WTC11 (cell line): ENCODE data around the gene EGR4. TPM values are rescaled to one million over a fixed set of nuclear protein-coding genes. Genes with fewer than 3 reads are reported as not detected.

ENCODE experiments used
- ATAC-seq: fragments of 200-7000 bp; cut with Tn5 transposase; 2 replicates; pipeline ENCODE4 v1.10.0; 2021; ENCODE audit warnings: mild to moderate bottlenecking, moderate library complexity
- CTCF ChIA-PET: fragments of 300-600 bp; sonication (Branson Sonifier 250); formaldehyde crosslinking; loops from one replicate; lab custom pipeline; 2021; ENCODE audit warnings: antibody characterized with exemption; lab: Charles Lee
- POLR2A ChIA-PET: fragments of 350-600 bp; sonication (Branson Sonifier 250); formaldehyde crosslinking; loops from one replicate; lab custom pipeline; 2021; ENCODE audit warnings: antibody characterized with exemption; lab: Charles Lee
- DNase-seq: peaks from one replicate; pipeline ENCODE4 v3.0.0; 2021; ENCODE audit warnings: low spot score
- H3K27ac Mint-ChIP-seq: 2 replicates; pipeline ENCODE4 v1.8.0; 2021; ENCODE audit warnings: mixed read lengths
- H3K27me3 Mint-ChIP-seq: 2 replicates; pipeline ENCODE4 v1.8.0; 2021; ENCODE audit warnings: low read depth, mild to moderate bottlenecking, moderate library complexity, mixed read lengths
- H3K36me3 Mint-ChIP-seq: 2 replicates; pipeline ENCODE4 v1.8.0; 2021; ENCODE audit warnings: mixed read lengths
- H3K4me1 Mint-ChIP-seq: 2 replicates; pipeline ENCODE4 v1.8.0; 2022; ENCODE audit warnings: mixed read lengths
- H3K4me3 Mint-ChIP-seq: 2 replicates; pipeline ENCODE4 v1.8.0; 2021; ENCODE audit warnings: mild to moderate bottlenecking, moderate library complexity, mixed read lengths
- H3K9me3 Mint-ChIP-seq: 2 replicates; pipeline ENCODE4 v1.8.0; 2021; ENCODE audit warnings: mixed read lengths
- ATF6 ChIP-seq: sonication (generic); formaldehyde crosslinking; IDR thresholded peaks from 2 replicates; pipeline ENCODE4 v1.8.1; 2023; ENCODE audit warnings: mild to moderate bottlenecking, missing genetic modification reagents
- E2F5 ChIP-seq: sonication (generic); formaldehyde crosslinking; IDR thresholded peaks from 2 replicates; pipeline ENCODE4 v1.8.1; 2022; ENCODE audit warnings: mild to moderate bottlenecking, moderate library complexity, missing genetic modification reagents
- ELF4 ChIP-seq: sonication (generic); formaldehyde crosslinking; IDR thresholded peaks from 2 replicates; pipeline ENCODE4 v1.8.1; 2022; ENCODE audit warnings: low read depth, mild to moderate bottlenecking, moderate library complexity, missing genetic modification reagents
- KAT7 ChIP-seq: sonication (generic); formaldehyde crosslinking; IDR thresholded peaks from 2 replicates; pipeline ENCODE4 v1.8.1; 2023; ENCODE audit warnings: missing genetic modification reagents, mild to moderate bottlenecking, borderline replicate concordance
- NR2C2 ChIP-seq: sonication (generic); formaldehyde crosslinking; IDR thresholded peaks from 2 replicates; pipeline ENCODE4 v1.8.0; 2022; ENCODE audit warnings: mild to moderate bottlenecking, missing genetic modification reagents
- SMAD4 ChIP-seq: sonication (generic); formaldehyde crosslinking; IDR thresholded peaks from 2 replicates; pipeline ENCODE4 v1.8.0; 2022; ENCODE audit warnings: mild to moderate bottlenecking, missing genetic modification reagents
- SP1 ChIP-seq: sonication (generic); formaldehyde crosslinking; conservative IDR thresholded peaks from 2 replicates; pipeline ENCODE4 v1.8.1; 2022; ENCODE audit warnings: missing genetic modification reagents
- USF2 ChIP-seq: sonication (generic); formaldehyde crosslinking; IDR thresholded peaks from 2 replicates; pipeline ENCODE4 v1.8.1; 2023; ENCODE audit warnings: mild to moderate bottlenecking, missing genetic modification reagents, moderate library complexity
- ZBTB43 ChIP-seq: sonication (generic); formaldehyde crosslinking; IDR thresholded peaks from 2 replicates; pipeline ENCODE4 v1.8.1; 2023; ENCODE audit warnings: mild to moderate bottlenecking, missing genetic modification reagents
- ZNF138 ChIP-seq: sonication (generic); formaldehyde crosslinking; conservative IDR thresholded peaks from 2 replicates; pipeline ENCODE4 v1.8.1; 2022; ENCODE audit warnings: mild to moderate bottlenecking, moderate library complexity, missing genetic modification reagents
- ZNF263 ChIP-seq: sonication (generic); formaldehyde crosslinking; IDR thresholded peaks from 2 replicates; pipeline ENCODE4 v1.8.1; 2022; ENCODE audit warnings: low read depth, mild to moderate bottlenecking, moderate library complexity, missing genetic modification reagents
- ZNF317 ChIP-seq: sonication (generic); formaldehyde crosslinking; IDR thresholded peaks from 2 replicates; pipeline ENCODE4 v1.8.1; 2023; ENCODE audit warnings: low read depth, mild to moderate bottlenecking, moderate library complexity, missing genetic modification reagents, borderline replicate concordance
- ZNF416 ChIP-seq: fragments of 250-450 bp; sonication (Bioruptor Pico); IDR thresholded peaks from 2 replicates; pipeline ENCODE4 v1.9.0; 2021; ENCODE audit warnings: mild to moderate bottlenecking, inconsistent platforms
- total RNA-seq: library from RNA; stranded (reverse); gene quantifications from 3 replicates; pipeline ENCODE4 v1.2.3, GENCODE V29; 2021
- TF ChIP-seq, protein P1 (sequence below): sonication (generic); formaldehyde crosslinking; IDR thresholded peaks from 2 replicates; pipeline ENCODE4 v1.8.0; 2023; ENCODE audit warnings: mild to moderate bottlenecking, missing genetic modification reagents
- TF ChIP-seq, protein P2 (sequence below): sonication (generic); formaldehyde crosslinking; IDR thresholded peaks from 2 replicates; pipeline ENCODE4 v1.8.0; 2022; ENCODE audit warnings: mild to moderate bottlenecking, missing genetic modification reagents

Gene EGR4
- total RNA-seq, 1 experiment from 2014 or later, result 0.13 TPM

GRCh38 chr2:73292906-73293533, 328 bp downstream of the EGR4 start:
- Mint-ChIP-seq H3K4me1 (peaks cover 2% of the 10 kb centered on the region; the same call in 1 of the 2 replicates), H3K4me3 (peak overlapping the region; percentile 68), H3K9me3 (no peaks in the 10 kb centered on the region), H3K27ac (no peak overlapping the region), H3K27me3 (peaks cover 99% of the 10 kb centered on the region), H3K36me3 (no peaks in the 10 kb centered on the region)
- ATAC-seq (peak; percentile 6; the same call in 1 of the 2 replicates), DNase-seq (peak; percentile 29)
- ChIA-PET POLR2A (interaction anchor here (1.4 kb wide), 1 partner anchor 60 kb away, joined by 4 read pairs; the partner anchor contains the start of genes CCT7 and PRADC1), CTCF (interaction anchor here (0.7 to 3.9 kb wide), 14 partner anchors 8 to 405 kb away, joined by 3 to 37 read pairs (median 5); partner anchors contain the start of genes FBXO41, PRADC1 and SPR)
- 0 out of 2 replicates have a peak, but pooled peaks have one; percentile 76 for TF ChIP-seq KAT7 (CRISPR knock-in tag)
- no peak for TF ChIP-seq USF2 (CRISPR knock-in tag)

DNA sequence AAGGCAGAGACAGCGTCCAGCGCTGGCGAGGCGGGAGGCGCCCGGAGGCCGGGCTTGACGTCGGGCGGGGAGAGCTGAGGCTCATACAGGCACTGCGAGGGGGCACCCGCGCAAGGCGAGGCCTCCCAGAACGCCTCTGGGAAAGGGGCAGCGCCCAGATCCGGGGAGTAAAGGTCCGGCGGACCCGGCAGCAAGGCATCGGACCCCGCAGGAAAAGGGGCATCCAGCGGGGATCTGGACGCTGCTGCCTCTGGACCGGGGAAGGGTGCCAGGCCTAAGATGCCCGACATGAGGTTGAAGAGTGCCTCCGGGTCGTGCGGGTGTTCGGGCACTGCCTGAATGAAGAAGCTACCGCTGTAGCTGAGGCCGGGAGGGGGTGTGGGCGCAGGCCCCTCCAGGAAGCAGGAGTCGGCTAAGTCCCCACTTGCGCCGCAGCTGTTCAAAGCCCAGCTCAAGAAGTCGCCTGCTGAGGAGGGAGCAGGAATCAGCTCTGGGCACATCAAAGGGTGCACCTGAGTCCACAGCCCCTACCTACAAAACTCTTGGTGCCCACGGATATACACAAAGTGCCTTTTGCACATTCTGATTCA, 937 bp downstream of the EGR4 start:
- peaks cover 2% of the 10 kb centered on the region; the same call in 1 of the 2 replicates for H3K4me1 Mint-ChIP-seq
- H3K4me3 Mint-ChIP-seq, result peak overlapping the region; percentile 68
- TF ChIP-seq E2F5, result no peak
- DNase-seq (no peak), ATAC-seq (no peak; the same call in 1 of the 2 replicates)
- no peaks in the 10 kb centered on the region for H3K9me3 Mint-ChIP-seq
- ChIA-PET POLR2A (interaction anchor here (1.4 kb wide), 1 partner anchor 59 kb away, joined by 4 read pairs; the partner anchor contains the start of genes CCT7 and PRADC1), CTCF (interaction anchor here (1.0 to 4.4 kb wide), 10 partner anchors 10 to 93 kb away, joined by 3 to 37 read pairs (median 10); partner anchors contain the start of genes ALMS1, CCT7 and PRADC1)
- H3K27me3 Mint-ChIP-seq, result peaks cover 99% of the 10 kb centered on the region
- H3K27ac Mint-ChIP-seq, result no peak overlapping the region
- H3K36me3 Mint-ChIP-seq, result no peaks in the 10 kb centered on the region

DNA sequence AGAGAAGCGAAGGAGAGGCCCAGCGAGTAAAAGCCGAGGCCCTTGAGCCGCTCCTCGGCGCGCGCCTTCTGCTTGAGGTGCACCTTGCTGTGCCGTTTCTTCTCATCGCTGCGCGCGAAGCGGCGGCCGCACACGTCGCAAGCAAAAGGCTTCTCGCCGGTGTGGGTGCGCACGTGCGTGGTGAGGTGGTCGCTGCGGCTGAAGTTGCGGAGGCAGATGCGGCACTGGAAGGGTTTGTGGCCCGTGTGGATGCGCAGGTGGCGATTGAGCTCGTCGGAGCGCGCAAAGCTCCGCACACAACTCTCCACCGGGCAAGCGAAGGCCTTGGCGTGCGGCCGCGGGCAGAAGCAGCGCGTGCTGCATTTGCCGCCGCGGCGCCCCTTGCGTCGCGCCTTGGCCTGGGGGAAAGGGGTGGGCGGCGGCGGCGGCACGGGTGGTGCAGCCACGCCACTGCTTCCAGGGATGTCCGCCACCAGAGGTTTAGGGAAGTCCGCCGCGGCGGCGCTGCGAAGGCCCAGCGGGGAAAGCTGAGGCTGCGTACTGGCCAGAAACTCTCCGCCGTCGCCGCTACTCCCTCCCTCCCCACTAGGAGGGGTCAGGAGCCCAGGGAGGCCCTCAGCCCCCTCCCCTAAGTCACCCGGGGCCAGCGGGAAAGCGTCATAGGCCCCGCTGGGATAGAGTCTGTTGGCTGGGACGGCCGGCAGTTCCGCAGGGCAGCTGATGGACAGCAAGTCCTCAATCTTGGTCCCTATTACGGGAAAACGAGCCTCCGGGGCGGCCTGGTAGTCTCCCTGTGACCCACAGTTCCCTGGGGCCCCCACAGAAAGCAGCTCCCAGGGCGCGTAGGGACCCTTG, 1.7 kb downstream of the EGR4 start:
- H3K4me1 Mint-ChIP-seq, result peaks cover 2% of the 10 kb centered on the region; the same call in 1 of the 2 replicates
- no peaks in the 10 kb centered on the region for H3K9me3 Mint-ChIP-seq
- no peak overlapping the region for H3K27ac Mint-ChIP-seq
- DNase-seq (peak; percentile 70), ATAC-seq (peak; percentile 55)
- CTCF ChIA-PET, result interaction anchor here (1.0 to 4.4 kb wide), 14 partner anchors 9 to 94 kb away, joined by 3 to 37 read pairs (median 4); partner anchors contain the start of genes ALMS1, CCT7, PRADC1 and SMYD5
- H3K27me3 Mint-ChIP-seq, result peaks cover 99% of the 10 kb centered on the region
- POLR2A ChIA-PET, result interaction anchor here (1.4 kb wide), 1 partner anchor 58 kb away, joined by 4 read pairs; the partner anchor contains the start of genes CCT7 and PRADC1
- peak overlapping the region; percentile 68 for H3K4me3 Mint-ChIP-seq
- H3K36me3 Mint-ChIP-seq, result no peaks in the 10 kb centered on the region
- TF ChIP-seq E2F5 (peak; percentile 29; the same call in 1 of the 2 replicates), USF2 (CRISPR knock-in tag) (no peak), NR2C2 (CRISPR knock-in tag) (no peak), ZNF416 (CRISPR knock-in tag) (no peak), ZNF263 (CRISPR knock-in tag) (no peak), ELF4 (CRISPR knock-in tag) (peak; percentile 8; the same call in 1 of the 2 replicates), ZNF138 (CRISPR knock-in tag) (no peak), ATF6 (CRISPR knock-in tag) (no peak), SMAD4 (CRISPR knock-in tag) (no peak), ZBTB43 (CRISPR knock-in tag) (0 out of 2 replicates have a peak, but pooled peaks have one; percentile 3), ZNF317 (CRISPR knock-in tag) (no peak), SP1 (CRISPR knock-in tag) (no peak)
- TF ChIP-seq, protein P1, sequence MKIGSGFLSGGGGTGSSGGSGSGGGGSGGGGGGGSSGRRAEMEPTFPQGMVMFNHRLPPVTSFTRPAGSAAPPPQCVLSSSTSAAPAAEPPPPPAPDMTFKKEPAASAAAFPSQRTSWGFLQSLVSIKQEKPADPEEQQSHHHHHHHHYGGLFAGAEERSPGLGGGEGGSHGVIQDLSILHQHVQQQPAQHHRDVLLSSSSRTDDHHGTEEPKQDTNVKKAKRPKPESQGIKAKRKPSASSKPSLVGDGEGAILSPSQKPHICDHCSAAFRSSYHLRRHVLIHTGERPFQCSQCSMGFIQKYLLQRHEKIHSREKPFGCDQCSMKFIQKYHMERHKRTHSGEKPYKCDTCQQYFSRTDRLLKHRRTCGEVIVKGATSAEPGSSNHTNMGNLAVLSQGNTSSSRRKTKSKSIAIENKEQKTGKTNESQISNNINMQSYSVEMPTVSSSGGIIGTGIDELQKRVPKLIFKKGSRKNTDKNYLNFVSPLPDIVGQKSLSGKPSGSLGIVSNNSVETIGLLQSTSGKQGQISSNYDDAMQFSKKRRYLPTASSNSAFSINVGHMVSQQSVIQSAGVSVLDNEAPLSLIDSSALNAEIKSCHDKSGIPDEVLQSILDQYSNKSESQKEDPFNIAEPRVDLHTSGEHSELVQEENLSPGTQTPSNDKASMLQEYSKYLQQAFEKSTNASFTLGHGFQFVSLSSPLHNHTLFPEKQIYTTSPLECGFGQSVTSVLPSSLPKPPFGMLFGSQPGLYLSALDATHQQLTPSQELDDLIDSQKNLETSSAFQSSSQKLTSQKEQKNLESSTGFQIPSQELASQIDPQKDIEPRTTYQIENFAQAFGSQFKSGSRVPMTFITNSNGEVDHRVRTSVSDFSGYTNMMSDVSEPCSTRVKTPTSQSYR, result no peak
- TF ChIP-seq, protein P2, sequence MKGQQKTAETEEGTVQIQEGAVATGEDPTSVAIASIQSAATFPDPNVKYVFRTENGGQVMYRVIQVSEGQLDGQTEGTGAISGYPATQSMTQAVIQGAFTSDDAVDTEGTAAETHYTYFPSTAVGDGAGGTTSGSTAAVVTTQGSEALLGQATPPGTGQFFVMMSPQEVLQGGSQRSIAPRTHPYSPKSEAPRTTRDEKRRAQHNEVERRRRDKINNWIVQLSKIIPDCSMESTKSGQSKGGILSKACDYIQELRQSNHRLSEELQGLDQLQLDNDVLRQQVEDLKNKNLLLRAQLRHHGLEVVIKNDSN (CRISPR knock-in tag), result no peak
